Fibroblast of mammary gland (primary cell): ENCODE data around the gene IGFBP4.

Experiments
- DNase-seq: peaks from one replicate; pipeline ENCODE4 v3.0.0-alpha.2; 2010; ENCODE audit warnings: low read depth
- H3K4me3 ChIP-seq: 2 replicates; pipeline ENCODE4 v1.5.1; 2011; ENCODE audit warnings: low read depth, mild to moderate bottlenecking, low read length, moderate library complexity; ENCODE audit not compliant: control insufficient read depth
- TF ChIP-seq, protein P1 (sequence below): conservative IDR thresholded peaks from 2 replicates; pipeline ENCODE4 v1.5.1; 2011; ENCODE audit warnings: low read depth, low read length, inconsistent platforms; ENCODE audit not compliant: control insufficient read depth, insufficient read depth

Gene IGFBP4

DNA sequence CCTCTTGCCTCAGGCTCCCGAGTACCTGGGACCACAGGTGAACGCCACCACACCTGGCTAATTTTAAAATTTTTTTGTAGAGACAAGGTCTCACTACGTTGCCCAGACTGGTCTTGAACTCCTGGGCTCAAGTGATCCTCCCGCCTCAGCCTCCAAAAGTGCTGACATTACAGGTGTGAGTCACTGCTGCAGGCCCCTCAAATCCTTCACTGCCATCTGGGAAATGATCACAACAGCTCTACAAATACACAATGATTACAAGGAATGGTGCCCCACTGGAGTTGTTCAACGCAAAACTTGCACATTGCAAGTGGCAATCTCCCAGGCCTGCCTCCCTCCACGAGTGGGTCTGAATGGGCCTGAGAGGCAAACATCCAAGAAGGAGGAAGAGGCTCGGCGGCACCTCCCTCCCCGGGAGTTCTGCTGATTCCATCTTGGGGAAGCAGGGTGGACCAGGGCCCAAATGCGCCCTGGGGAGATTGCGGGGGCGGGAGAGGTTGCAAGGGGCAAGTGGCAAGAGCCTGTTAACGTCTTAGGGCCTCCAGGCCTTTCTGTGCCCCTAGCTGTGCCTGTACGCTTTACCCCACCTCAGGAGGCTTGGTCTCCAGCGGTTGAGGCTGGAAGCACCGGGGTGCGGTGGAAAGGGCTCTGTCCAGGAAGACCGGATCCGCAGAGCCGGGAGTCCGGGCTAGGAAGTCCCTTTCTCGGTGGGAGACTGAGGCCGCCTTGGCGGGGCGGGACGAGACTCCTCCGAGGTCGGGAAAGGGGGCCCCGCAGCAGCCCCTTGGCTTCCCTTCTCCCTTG, 656 bp upstream of the IGFBP4 start:
- peak; percentile 71 for DNase-seq
- peak overlapping the region; percentile 99 for H3K4me3 ChIP-seq
- TF ChIP-seq, protein P1, sequence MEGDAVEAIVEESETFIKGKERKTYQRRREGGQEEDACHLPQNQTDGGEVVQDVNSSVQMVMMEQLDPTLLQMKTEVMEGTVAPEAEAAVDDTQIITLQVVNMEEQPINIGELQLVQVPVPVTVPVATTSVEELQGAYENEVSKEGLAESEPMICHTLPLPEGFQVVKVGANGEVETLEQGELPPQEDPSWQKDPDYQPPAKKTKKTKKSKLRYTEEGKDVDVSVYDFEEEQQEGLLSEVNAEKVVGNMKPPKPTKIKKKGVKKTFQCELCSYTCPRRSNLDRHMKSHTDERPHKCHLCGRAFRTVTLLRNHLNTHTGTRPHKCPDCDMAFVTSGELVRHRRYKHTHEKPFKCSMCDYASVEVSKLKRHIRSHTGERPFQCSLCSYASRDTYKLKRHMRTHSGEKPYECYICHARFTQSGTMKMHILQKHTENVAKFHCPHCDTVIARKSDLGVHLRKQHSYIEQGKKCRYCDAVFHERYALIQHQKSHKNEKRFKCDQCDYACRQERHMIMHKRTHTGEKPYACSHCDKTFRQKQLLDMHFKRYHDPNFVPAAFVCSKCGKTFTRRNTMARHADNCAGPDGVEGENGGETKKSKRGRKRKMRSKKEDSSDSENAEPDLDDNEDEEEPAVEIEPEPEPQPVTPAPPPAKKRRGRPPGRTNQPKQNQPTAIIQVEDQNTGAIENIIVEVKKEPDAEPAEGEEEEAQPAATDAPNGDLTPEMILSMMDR = no peak

DNA sequence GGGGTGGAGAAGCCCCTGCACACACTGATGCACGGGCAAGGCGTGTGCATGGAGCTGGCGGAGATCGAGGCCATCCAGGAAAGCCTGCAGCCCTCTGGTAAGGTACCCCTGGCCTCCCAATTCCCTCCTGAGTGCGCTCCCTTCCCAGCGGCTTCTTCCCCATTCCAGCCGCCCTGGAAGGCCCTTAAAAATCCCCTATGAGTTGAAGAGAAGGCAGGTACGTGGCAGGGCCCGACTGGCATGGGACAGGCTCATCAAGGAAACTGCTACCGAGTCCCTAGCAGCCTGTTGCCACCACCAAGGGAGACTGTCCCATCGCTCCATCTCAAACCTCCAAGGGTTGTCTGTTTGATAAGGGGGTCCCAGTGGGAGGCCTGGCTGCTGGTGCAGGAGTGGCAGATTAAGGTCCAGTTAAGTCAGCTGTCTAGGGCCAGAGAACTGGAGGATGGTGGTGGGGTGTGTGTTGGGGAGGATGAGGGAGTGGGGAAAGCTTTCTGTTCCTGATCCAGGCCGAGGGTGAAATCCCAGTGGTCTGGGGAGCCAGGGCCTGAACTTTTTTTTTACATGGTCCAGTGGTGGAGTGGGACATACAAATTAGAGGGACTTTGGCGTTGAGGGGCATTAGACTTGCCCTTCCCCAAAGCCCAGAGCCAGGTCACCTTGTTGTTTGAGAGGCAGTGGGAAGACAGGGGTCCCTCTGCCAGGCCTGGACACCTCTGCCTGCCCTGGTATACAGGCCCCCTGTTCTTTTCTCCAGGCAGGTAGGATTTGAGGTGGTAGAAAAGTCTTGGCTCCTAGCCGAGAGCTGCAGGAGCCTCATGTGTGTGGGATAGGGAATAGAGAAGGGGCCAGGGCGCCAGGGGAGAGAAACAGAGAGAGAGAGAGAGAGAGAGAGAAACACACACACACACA, 994 bp downstream of the IGFBP4 start:
- H3K4me3 ChIP-seq = peak overlapping the region; percentile 99
- DNase-seq = peak; percentile 6
- TF ChIP-seq, protein P1 = no peak

DNA sequence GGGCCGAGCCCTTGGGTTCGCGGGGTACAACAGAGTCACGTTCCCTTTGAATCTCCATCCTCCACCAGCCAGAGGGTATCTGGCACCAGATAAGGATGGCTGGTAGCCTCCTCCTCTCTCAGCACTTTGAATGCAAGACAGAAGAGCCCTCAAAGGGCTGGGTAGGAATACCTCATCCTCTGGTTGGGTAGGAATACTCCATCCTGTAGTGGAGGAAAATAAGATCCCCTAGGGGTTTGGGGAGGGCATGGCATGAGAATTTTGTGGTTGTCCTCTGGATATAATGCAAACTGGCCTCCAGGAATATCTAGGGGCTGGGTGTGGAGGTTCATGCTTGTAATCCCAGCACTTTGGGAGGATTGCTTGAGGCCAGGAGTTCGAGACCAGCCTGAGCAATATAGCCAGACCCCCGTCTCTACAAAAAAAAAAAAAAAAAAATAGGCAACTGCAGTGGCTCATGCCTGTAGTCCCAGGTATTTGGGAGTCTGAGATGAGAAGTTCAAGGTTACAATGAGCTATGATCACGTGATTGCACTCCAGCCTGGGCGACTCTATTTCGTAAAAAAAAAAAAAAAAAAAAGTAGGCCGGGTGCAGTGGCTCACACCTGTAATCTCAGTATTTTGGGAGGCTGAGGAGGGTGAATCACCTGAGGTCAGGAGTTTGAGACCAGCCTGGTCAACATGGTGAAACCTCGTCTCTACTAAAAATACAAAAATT, 2.7 kb downstream of the IGFBP4 start:
- H3K4me3 ChIP-seq = peak overlapping the region; percentile 99
- TF ChIP-seq, protein P1 = peak; percentile 19
- peak; percentile 55 for DNase-seq

DNA sequence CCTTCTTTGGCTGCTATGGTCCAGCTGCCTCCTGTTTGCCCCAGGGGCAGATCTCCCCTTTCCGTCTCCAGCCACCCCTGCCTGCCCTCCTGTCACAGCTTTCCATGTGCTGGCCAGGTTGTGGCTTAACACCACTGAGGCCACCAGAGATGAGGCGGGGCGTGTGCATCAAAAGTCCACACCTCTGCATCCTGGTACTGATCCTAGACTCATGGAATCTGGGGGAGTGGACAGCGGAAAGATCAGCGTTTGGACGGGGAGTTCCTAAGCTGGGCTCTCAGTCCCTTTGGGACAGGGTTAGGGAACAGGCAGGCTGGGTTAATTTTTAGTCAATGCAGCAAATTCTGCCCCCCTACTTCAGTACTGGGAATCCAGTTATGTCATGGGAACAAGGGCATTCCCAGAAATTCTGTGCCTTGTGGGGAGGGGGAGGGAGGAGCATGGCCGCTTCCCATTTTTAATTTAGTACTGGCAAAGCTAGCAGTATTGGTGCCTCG, 3.9 kb downstream of the IGFBP4 start:
- TF ChIP-seq, protein P1 = no peak
- H3K4me3 ChIP-seq = peak overlapping the region; percentile 30
- DNase-seq = peak; percentile 50

DNA sequence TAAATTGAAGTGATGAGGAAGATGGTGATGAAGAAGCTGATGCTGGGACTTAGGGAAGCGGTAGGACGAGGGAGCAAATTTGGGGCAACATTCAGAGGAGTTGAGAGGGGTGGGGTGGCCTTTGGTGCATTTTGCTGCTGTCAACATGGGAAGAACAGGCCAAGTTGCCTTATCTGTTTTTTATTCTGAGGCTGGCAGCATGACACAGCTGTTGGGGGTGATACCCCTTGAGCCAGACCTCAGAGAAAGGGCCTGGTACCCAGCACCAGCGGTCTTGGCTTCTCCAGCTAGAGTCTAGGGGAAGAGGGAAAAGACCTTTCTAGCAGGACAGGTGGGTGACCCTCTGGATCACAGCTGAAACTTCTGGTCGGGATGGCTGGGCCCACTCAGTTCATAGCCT, 4.6 kb downstream of the IGFBP4 start:
- DNase-seq = no peak
- peak overlapping the region; percentile 30 for H3K4me3 ChIP-seq
- TF ChIP-seq, protein P1 = no peak

DNA sequence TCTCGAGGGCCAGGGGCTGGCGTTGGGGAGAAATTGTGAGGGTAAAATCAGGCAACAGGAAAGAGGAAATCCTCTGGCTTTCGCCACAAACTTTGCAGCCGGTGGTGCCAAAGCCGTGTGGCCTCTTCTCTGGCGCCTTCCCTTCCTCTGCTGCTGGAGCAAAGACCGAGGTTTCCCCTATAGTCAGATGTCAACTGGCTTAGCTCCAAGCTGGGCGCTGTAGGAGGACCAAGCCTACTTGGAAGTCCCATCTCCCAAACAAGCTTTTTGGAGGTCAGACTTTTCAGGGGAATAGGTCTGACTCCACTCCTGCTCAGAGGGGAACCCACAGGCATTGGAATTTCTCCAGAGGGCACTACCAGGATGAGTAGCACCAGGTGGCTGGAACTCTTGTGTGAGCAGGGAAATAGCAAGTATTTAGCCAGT, 5.0 kb downstream of the IGFBP4 start:
- peak; percentile 67 for DNase-seq
- H3K4me3 ChIP-seq = no peak overlapping the region
- TF ChIP-seq, protein P1 = no peak
